ENCODE data around the gene FAR1. TPM values are rescaled to one million over a fixed set of nuclear protein-coding genes. Genes with fewer than 3 reads are reported as not detected.
"Not testable (repeated sequence)": the region's sequence is repeated elsewhere in the genome, so short reads cannot be mapped to it uniquely, and the experiment has no call there.

Gene FAR1
- total and polyA plus RNA-seq, 5 donors: 13.6 to 37.9 (median 33.9) TPM

DNA sequence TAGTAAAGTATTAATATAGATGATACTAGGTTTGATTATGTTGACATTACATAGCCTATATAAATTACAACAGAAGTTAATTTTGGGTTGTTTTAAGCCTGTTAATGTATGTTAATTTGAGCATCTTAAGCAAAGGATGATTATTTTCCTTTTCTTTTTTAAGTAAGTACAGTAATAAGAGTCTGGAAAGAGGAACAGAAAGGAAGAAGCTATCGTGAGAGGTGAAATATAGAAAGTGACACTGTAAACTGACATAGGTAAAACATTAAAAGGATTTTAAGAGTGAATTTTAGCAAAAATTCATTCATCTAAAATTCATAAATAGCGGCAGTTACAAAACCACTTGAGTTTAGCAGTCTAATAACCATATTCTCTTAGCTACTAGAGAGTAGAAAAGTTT lies 45.5 kb downstream of the FAR1 start:
- ATAC-seq (no peak), DNase-seq (no peak)
- Histone ChIP-seq H3K27ac (ENCODE audit: low read length) (no peak overlapping the region), H3K4me1 (ENCODE audit: control insufficient read depth, insufficient read depth, low read length) (no peaks in the 10 kb centered on the region), H3K27me3 (ENCODE audit: control insufficient read depth, insufficient read depth) (no peaks in the 10 kb centered on the region), H3K9me3 (ENCODE audit: control insufficient read depth, low read length) (no peaks in the 10 kb centered on the region), H3K4me3 (ENCODE audit: low read length) (no peak overlapping the region)
- intact Hi-C loops (cut with DNase I): no loop called here
- 90% methylated on average over 2 of the region's 2 CpGs for WGBS

DNA sequence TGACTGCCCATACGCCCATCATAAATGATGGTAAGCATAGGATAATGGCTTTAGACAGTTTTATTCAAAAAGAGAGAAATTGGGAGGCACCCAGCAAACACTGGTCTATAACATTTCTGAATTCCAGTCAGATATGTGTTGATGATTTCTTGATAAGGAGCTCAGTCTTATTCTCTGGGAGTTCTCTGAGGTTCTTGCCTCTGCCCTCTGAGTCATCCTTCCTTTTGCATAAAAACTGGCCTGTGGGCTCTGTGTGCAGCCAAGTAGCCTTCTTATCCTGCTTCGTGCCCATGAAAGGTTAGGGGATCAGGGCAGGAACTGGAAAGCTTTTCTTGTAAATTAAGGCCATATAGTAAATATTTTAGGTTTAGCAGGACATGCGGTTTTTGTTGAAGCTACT lies 48.9 kb downstream of the FAR1 start:
- H3K4me3 ChIP-seq (ENCODE audit: low read length): no peak overlapping the region

DNA sequence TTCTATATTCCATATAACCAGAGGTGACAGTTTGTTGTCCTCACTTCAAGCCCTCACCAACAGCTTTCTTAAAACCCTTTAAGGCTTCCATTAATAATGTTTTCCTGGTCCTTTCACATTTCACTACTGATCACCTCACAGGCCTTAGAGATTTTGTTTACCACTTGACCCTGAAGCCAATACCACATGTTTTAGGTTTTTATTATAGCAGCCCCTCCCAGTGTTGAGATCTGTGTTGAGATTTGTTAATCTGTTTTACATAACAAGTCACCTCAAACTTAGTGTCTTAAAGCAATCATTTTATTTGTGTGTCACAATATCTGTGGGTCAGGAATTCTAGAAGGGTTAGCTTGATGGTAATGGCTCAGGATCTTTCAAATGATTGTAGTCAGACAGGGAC lies 49.9 kb downstream of the FAR1 start:
- no peaks in the 10 kb centered on the region for H3K9me3 ChIP-seq (ENCODE audit: control insufficient read depth, low read length)
- DNase-seq (no peak), ATAC-seq (no peak)
- no peaks in the 10 kb centered on the region for H3K27me3 ChIP-seq (ENCODE audit: control insufficient read depth, insufficient read depth)
- no peak overlapping the region for H3K27ac ChIP-seq (ENCODE audit: low read length)
- intact Hi-C loops (cut with DNase I): no loop called here
- H3K4me1 ChIP-seq (ENCODE audit: control insufficient read depth, insufficient read depth, low read length): no peaks in the 10 kb centered on the region
- no peak overlapping the region for H3K4me3 ChIP-seq (ENCODE audit: low read length)

More for the DNA sequence above, 48.9 kb downstream of the FAR1 start:
- WGBS: 81% methylated on average over 3 of the region's 3 CpGs
- no peak overlapping the region for H3K27ac ChIP-seq (ENCODE audit: low read length)
- H3K9me3 ChIP-seq (ENCODE audit: control insufficient read depth, low read length): no peaks in the 10 kb centered on the region
- no peak for DNase-seq
- no peaks in the 10 kb centered on the region for H3K27me3 ChIP-seq (ENCODE audit: control insufficient read depth, insufficient read depth)
- no peaks in the 10 kb centered on the region for H3K4me1 ChIP-seq (ENCODE audit: control insufficient read depth, insufficient read depth, low read length)
- peak in 1 of 2 donors; percentile 51 for ATAC-seq
- intact Hi-C loops (cut with DNase I): no loop called here

- H3K4me1 ChIP-seq (ENCODE audit: control insufficient read depth, insufficient read depth, low read length): no peaks in the 10 kb centered on the region
- DNase-seq: no peak
- no peak overlapping the region for H3K27ac ChIP-seq (ENCODE audit: low read length)
- H3K4me3 ChIP-seq (ENCODE audit: low read length): no peak overlapping the region
- intact Hi-C loops (cut with DNase I): no loop called here
- 41% methylated on average over 1 of the region's 1 CpG for WGBS
- no peaks in the 10 kb centered on the region for H3K9me3 ChIP-seq (ENCODE audit: control insufficient read depth, low read length)
- no peak for ATAC-seq
- H3K27me3 ChIP-seq (ENCODE audit: control insufficient read depth, insufficient read depth): no peaks in the 10 kb centered on the region
Observed at GRCh38 chr11:13720940-13721339, 52.5 kb downstream of the FAR1 start.

GRCh38 chr11:13721760-13722159 lies 53.3 kb downstream of the FAR1 start:
- H3K4me3 ChIP-seq (ENCODE audit: low read length): no peak overlapping the region
- DNase-seq (no peak), ATAC-seq (no peak)
- H3K27me3 ChIP-seq (ENCODE audit: control insufficient read depth, insufficient read depth): no peaks in the 10 kb centered on the region
- H3K9me3 ChIP-seq (ENCODE audit: control insufficient read depth, low read length): no peaks in the 10 kb centered on the region
- no peaks in the 10 kb centered on the region for H3K4me1 ChIP-seq (ENCODE audit: control insufficient read depth, insufficient read depth, low read length)
- no peak overlapping the region for H3K27ac ChIP-seq (ENCODE audit: low read length)
- intact Hi-C loops (cut with DNase I): no loop called here

DNA sequence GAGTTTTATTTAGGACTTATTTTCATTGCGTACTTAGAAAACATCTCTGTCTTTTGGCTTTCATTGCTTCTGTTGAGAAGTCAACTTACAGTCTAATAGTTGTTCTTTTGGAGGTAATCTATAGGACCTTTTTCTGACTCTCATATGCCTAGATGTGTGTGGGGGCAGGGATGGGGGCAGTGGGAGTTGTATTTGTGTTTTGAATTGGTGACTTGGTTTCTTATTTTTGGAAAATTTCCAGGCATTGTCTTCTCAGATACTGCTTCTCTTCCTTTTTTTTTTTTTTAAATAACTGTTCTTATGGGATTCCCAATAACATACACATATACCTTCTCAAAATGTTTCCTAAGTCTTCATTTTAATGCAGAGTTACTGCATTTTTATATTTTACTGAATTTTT lies 58.0 kb downstream of the FAR1 start:
- H3K4me3 ChIP-seq (ENCODE audit: low read length): no peak overlapping the region
- intact Hi-C loops (cut with DNase I): no loop called here
- no peaks in the 10 kb centered on the region for H3K4me1 ChIP-seq (ENCODE audit: control insufficient read depth, insufficient read depth, low read length)
- DNase-seq (no peak), ATAC-seq (no peak)
- H3K27ac ChIP-seq (ENCODE audit: low read length): no peak overlapping the region
- no peaks in the 10 kb centered on the region for H3K9me3 ChIP-seq (ENCODE audit: control insufficient read depth, low read length)
- 93% methylated on average over 1 of the region's 1 CpG for WGBS
- no peaks in the 10 kb centered on the region for H3K27me3 ChIP-seq (ENCODE audit: control insufficient read depth, insufficient read depth)

GRCh38 chr11:13728076-13728475 lies 59.6 kb downstream of the FAR1 start:
- Histone ChIP-seq H3K4me1 (ENCODE audit: control insufficient read depth, insufficient read depth, low read length) (no peaks in the 10 kb centered on the region), H3K4me3 (ENCODE audit: low read length) (no peak overlapping the region), H3K27me3 (ENCODE audit: control insufficient read depth, insufficient read depth) (no peaks in the 10 kb centered on the region), H3K9me3 (ENCODE audit: control insufficient read depth, low read length) (no peaks in the 10 kb centered on the region), H3K27ac (ENCODE audit: low read length) (no peak overlapping the region)
- ATAC-seq (no peak), DNase-seq (no peak)
- intact Hi-C loops (cut with DNase I): no loop called here

DNA sequence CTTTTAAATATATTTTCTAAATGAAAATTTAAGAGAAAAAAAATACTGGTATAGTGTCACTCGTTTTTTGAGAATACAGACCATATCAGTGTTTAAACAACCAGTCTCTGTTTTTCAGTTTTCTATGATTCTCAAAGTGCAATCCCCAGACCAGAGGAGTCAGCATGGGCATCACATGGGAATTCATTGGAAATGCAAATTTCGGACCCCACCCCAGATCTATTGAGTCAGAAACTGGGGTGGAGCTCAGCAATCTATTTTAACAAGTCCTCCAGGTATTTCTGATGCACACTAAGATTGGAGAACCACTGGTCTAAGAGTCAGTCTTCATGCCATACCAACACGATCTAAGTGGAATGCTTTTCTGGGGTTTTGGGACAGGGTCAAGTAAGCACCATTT lies 66.1 kb downstream of the FAR1 start:
- Histone ChIP-seq H3K4me3 (ENCODE audit: low read length) (no peak overlapping the region), H3K27me3 (ENCODE audit: control insufficient read depth, insufficient read depth) (no peaks in the 10 kb centered on the region), H3K9me3 (ENCODE audit: control insufficient read depth, low read length) (no peaks in the 10 kb centered on the region), H3K4me1 (ENCODE audit: control insufficient read depth, insufficient read depth, low read length) (peaks cover 1% of the 10 kb centered on the region), H3K27ac (ENCODE audit: low read length) (no peak overlapping the region)
- ATAC-seq (no peak), DNase-seq (no peak)
- intact Hi-C loops (cut with DNase I): no loop called here
- 90% methylated on average over 3 of the region's 3 CpGs for WGBS

GRCh38 chr11:13745165-13745564 lies 76.7 kb downstream of the FAR1 start:
- no peaks in the 10 kb centered on the region for H3K9me3 ChIP-seq (ENCODE audit: control insufficient read depth, low read length)
- intact Hi-C loops (cut with DNase I): no loop called here
- no peak overlapping the region for H3K27ac ChIP-seq (ENCODE audit: low read length)
- WGBS: 58% methylated on average over 2 of the region's 2 CpGs
- no peaks in the 10 kb centered on the region for H3K27me3 ChIP-seq (ENCODE audit: control insufficient read depth, insufficient read depth)
- ATAC-seq: peak; percentile 48 to 71
- DNase-seq: no peak
- no peak overlapping the region for H3K4me3 ChIP-seq (ENCODE audit: low read length)
- peaks cover 2% of the 10 kb centered on the region for H3K4me1 ChIP-seq (ENCODE audit: control insufficient read depth, insufficient read depth, low read length)

DNA sequence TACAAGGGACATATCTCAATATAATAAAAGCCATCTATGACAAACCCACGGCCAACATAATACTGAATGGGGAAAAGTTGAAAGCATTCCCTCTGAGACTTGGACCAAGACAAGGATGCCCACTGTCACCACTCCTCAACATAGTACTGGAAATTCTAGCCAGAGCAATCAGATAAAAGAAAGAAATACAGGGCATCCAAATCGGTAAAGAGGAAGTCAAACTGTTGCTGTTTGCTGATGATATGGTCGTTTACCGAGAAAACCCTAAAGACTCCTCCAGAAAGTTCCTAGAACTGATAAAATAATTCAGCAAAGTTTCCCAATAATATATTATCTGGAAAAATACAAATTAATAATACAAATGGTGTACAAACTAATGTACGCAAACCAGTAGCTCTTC lies 84.8 kb downstream of the FAR1 start:
- 72% methylated on average over 5 of the region's 5 CpGs for WGBS
- H3K4me1 ChIP-seq (ENCODE audit: control insufficient read depth, insufficient read depth, low read length); H3K27me3 ChIP-seq (ENCODE audit: control insufficient read depth, insufficient read depth); H3K9me3 ChIP-seq (ENCODE audit: control insufficient read depth, low read length); H3K4me3 ChIP-seq (ENCODE audit: low read length); H3K27ac ChIP-seq (ENCODE audit: low read length); DNase-seq; ATAC-seq; intact Hi-C loops (cut with DNase I): not testable (repeated sequence)

GRCh38 chr11:13759050-13759449 lies 90.6 kb downstream of the FAR1 start:
- ATAC-seq: no peak
- no peaks in the 10 kb centered on the region for H3K4me1 ChIP-seq (ENCODE audit: control insufficient read depth, insufficient read depth, low read length)
- H3K27ac ChIP-seq (ENCODE audit: low read length): no peak overlapping the region
- no peaks in the 10 kb centered on the region for H3K9me3 ChIP-seq (ENCODE audit: control insufficient read depth, low read length)
- intact Hi-C loops (cut with DNase I): no loop called here
- H3K27me3 ChIP-seq (ENCODE audit: control insufficient read depth, insufficient read depth): no peaks in the 10 kb centered on the region
- WGBS: 90% methylated on average over 9 of the region's 9 CpGs
- DNase-seq: no peak
- no peak overlapping the region for H3K4me3 ChIP-seq (ENCODE audit: low read length)

DNA sequence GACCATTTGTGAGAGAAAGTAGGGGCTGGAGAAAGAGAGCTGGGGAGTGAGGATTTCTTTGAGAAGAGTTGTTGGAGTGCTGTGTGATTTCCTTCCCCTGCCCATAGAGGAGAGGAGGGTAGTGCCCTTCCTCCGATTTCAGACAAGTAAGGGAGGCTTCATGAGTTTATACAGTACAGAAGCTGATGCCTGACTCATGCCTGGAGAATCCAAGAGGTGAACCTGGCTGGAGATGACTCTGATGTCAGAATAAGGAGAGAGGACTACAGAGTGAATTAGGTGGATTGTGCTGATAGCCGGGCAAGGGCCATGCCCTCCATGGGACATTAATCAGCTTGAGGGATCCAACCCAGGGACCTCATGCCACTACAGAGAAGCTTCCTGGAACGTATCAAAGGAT lies 91.6 kb downstream of the FAR1 start:
- DNase-seq (no peak), ATAC-seq (no peak)
- no peaks in the 10 kb centered on the region for H3K27me3 ChIP-seq (ENCODE audit: control insufficient read depth, insufficient read depth)
- no peak overlapping the region for H3K4me3 ChIP-seq (ENCODE audit: low read length)
- intact Hi-C loops (cut with DNase I): no loop called here
- H3K4me1 ChIP-seq (ENCODE audit: control insufficient read depth, insufficient read depth, low read length): no peaks in the 10 kb centered on the region
- no peak overlapping the region for H3K27ac ChIP-seq (ENCODE audit: low read length)
- H3K9me3 ChIP-seq (ENCODE audit: control insufficient read depth, low read length): no peaks in the 10 kb centered on the region
- 79% methylated on average over 3 of the region's 3 CpGs for WGBS

Data from right cardiac atrium (tissue), 5 donors.